ENCODE data around the gene KIZ. TPM values are rescaled to one million over a fixed set of nuclear protein-coding genes. Genes with fewer than 3 reads are reported as not detected.

Gene KIZ
- total and polyA plus RNA-seq, 7 donors = 4.6 to 26.2 (median 18.6) TPM

DNA sequence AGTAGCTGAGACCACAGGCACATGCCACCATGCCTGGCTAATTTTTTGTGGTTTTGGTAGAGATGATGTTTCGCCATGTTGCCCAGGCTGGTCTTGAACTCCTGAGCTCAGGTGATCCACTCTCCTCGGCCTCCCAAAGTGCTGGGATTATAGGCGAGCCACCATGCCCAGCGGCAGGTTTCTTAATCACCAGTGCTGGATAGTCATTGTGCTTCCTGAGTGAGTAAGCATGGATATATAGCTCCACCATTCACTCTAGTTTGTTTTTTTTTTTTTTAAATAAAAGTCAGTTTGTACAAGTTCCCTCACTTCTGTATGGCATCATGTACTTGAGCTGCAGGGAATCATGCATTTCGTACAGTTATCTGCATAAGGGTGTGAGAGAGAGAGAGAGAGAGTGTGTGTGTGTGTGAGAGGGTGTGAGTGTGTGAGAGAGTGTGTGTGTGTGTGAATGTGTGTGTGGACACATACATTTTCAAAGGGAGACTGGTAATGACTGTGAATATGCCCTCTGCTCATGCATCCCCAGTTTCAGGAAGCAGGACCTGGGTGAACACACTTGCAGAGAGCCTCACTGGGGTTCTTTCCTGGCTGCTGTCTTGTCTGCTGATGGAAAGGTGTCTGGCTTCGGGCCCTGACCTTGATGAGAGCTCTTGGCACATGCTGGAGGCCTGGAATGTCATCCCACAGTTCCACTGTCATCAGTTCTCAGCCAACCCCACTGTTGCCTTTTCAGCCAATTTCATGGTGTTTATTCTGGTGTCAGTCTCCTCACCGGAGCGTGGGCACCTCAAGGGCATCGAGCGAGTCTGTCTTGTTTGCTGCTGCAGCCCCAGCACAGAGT, 112.3 kb downstream of the KIZ start:
- DNase-seq (no peak), ATAC-seq (peak in 1 of 4 donors; percentile 41)
- Histone ChIP-seq H3K27ac (no peak overlapping the region), H3K9me3 (no peaks in the 10 kb centered on the region), H3K27me3 (ENCODE audit: insufficient read depth in 3 of 3, low read length in 2 of 3) (no peaks in the 10 kb centered on the region), H3K4me3 (no peak overlapping the region), H3K4me1 (no peaks in the 10 kb centered on the region), H3K36me3 (ENCODE audit: insufficient read depth in 1 of 2, low read depth in 1 of 2) (peaks cover 0 to 9% of the 10 kb centered on the region in 2 donors)
- intact Hi-C loops (cut with DNase I) = loop anchor here (5.0 to 10.0 kb wide), 3 partner anchors 137 to 376 kb away; partner anchors contain the start of gene NKX2-4 (in 1 of the 2)
- WGBS, 3 donors = 65 to 76% (median 72%) methylated on average over 10 of the region's 10 CpGs
- TF ChIP-seq, protein P1, sequence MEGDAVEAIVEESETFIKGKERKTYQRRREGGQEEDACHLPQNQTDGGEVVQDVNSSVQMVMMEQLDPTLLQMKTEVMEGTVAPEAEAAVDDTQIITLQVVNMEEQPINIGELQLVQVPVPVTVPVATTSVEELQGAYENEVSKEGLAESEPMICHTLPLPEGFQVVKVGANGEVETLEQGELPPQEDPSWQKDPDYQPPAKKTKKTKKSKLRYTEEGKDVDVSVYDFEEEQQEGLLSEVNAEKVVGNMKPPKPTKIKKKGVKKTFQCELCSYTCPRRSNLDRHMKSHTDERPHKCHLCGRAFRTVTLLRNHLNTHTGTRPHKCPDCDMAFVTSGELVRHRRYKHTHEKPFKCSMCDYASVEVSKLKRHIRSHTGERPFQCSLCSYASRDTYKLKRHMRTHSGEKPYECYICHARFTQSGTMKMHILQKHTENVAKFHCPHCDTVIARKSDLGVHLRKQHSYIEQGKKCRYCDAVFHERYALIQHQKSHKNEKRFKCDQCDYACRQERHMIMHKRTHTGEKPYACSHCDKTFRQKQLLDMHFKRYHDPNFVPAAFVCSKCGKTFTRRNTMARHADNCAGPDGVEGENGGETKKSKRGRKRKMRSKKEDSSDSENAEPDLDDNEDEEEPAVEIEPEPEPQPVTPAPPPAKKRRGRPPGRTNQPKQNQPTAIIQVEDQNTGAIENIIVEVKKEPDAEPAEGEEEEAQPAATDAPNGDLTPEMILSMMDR (IDR thresholded peaks at IDR 0.05) = no peak

- Histone ChIP-seq H3K9me3 (no peaks in the 10 kb centered on the region), H3K27me3 (ENCODE audit: insufficient read depth in 3 of 3, low read length in 2 of 3) (no peaks in the 10 kb centered on the region), H3K4me1 (no peaks in the 10 kb centered on the region), H3K36me3 (ENCODE audit: insufficient read depth in 1 of 2, low read depth in 1 of 2) (peaks cover 0 to 16% of the 10 kb centered on the region in 2 donors), H3K27ac (no peak overlapping the region), H3K4me3 (no peak overlapping the region)
- DNase-seq (no peak), ATAC-seq (no peak)
- 79 to 89% (median 82%) methylated on average over 6 of the region's 6 CpGs for WGBS, 3 donors
- TF ChIP-seq, protein P1 (IDR thresholded peaks at IDR 0.05) = no peak
- intact Hi-C loops (cut with DNase I) = loop anchor here (5.0 to 10.0 kb wide), 3 partner anchors 136 to 377 kb away; partner anchors contain the start of gene NKX2-4 (in 1 of the 2)
These were observed 113.1 kb downstream of the KIZ start for GRCh38 chr20:21238818-21239536.

GRCh38 chr20:21240394-21240793, 114.5 kb downstream of the KIZ start:
- WGBS, 3 donors = 90 to 94% (median 91%) methylated on average over 9 of the region's 9 CpGs
- intact Hi-C loops (cut with DNase I) = no loop called here
- no peaks in the 10 kb centered on the region for H3K4me1 ChIP-seq
- no peaks in the 10 kb centered on the region for H3K9me3 ChIP-seq
- ATAC-seq (no peak), DNase-seq (no peak)
- no peak overlapping the region for H3K4me3 ChIP-seq
- H3K36me3 ChIP-seq (ENCODE audit: insufficient read depth in 1 of 2, low read depth in 1 of 2) = peaks cover 3 to 24% of the 10 kb centered on the region in 2 donors
- TF ChIP-seq, protein P1 (IDR thresholded peaks at IDR 0.05) = no peak
- no peaks in the 10 kb centered on the region for H3K27me3 ChIP-seq (ENCODE audit: insufficient read depth in 3 of 3, low read length in 2 of 3)
- no peak overlapping the region for H3K27ac ChIP-seq

- 78 to 85% (median 82%) methylated on average over 7 of the region's 7 CpGs for WGBS, 3 donors
- TF ChIP-seq, protein P1 (IDR thresholded peaks at IDR 0.05) = no peak
- intact Hi-C loops (cut with DNase I) = no loop called here
- Histone ChIP-seq H3K27me3 (ENCODE audit: insufficient read depth in 3 of 3, low read length in 2 of 3) (no peaks in the 10 kb centered on the region), H3K27ac (no peak overlapping the region), H3K9me3 (no peaks in the 10 kb centered on the region), H3K4me1 (no peaks in the 10 kb centered on the region), H3K36me3 (ENCODE audit: insufficient read depth in 1 of 2, low read depth in 1 of 2) (peaks cover 3 to 31% of the 10 kb centered on the region in 2 donors), H3K4me3 (no peak overlapping the region)
- DNase-seq (no peak), ATAC-seq (no peak)
These were observed 115.5 kb downstream of the KIZ start for GRCh38 chr20:21241406-21241805.
